Peyer's patch (tissue), 4 donors: ENCODE data around the gene RING1.

Experiments used
- CTCF ChIP-seq, 6 experiments: fragments of 450-650 bp in 4 of 6; fragments of 200-600 bp in 2 of 6; sonication (generic) in 1 of 6; IDR thresholded peaks; one replicate each; pipeline ENCODE4 v1.5.1; 2017 to 2019; ENCODE audit warnings: antibody characterized with exemption in 6 of 6, mild to moderate bottlenecking in 3 of 6, moderate library complexity in 1 of 6
- POLR2A ChIP-seq, 2 donors: fragments of 450-650 bp; IDR thresholded peaks; one replicate each; pipeline ENCODE4 v1.5.1; 2017; ENCODE audit warnings: antibody characterized with exemption in 2 of 2, mild to moderate bottlenecking in 2 of 2, moderate library complexity in 2 of 2

- TF ChIP-seq CTCF (IDR thresholded peaks at IDR 0.05) (no peak), POLR2A (IDR thresholded peaks at IDR 0.05) (no peak)
Observed at GRCh38 chr6:33203443-33204164, 4.7 kb upstream of the RING1 start.
